GM12892 (cell line): ENCODE measurements around the gene OVCH1.

Source experiments
- POLR2A ChIP-seq: IDR thresholded peaks from 2 replicates; pipeline ENCODE4 v1.6.1; 2011; ENCODE audit warnings: low read depth, low read length, control low read depth
- POLR2AphosphoS5 ChIP-seq: IDR thresholded peaks from 2 replicates; pipeline ENCODE4 v1.6.1; 2011; ENCODE audit warnings: low read depth, low read length, control low read depth
- TAF1 ChIP-seq: IDR thresholded peaks from 2 replicates; pipeline ENCODE4 v1.6.1; 2011; ENCODE audit warnings: low read depth, mild to moderate bottlenecking, control low read depth, low read length, borderline replicate concordance

GRCh38 chr12:29437575-29437974, 59.9 kb downstream of the OVCH1 start:
- no peak for TF ChIP-seq POLR2AphosphoS5
- no peak for TF ChIP-seq POLR2A
- TF ChIP-seq TAF1, result no peak
